GM18511 (cell line): ENCODE measurements around the gene SIGLEC9.
"Not testable (repeated sequence)": the region's sequence is repeated elsewhere in the genome, so short reads cannot be mapped to it uniquely, and the experiment has no call there.

Source experiments
- ATAC-seq: cut with Tn5 transposase; IDR thresholded peaks from one replicate; pipeline ENCODE4 v1.9.1; 2021; ENCODE audit warnings: mild to moderate bottlenecking, moderate library complexity; ENCODE audit not compliant: unreplicated experiment

Gene SIGLEC9

GRCh38 chr19:51142809-51143475 lies 18.2 kb downstream of the SIGLEC9 start:
- not testable (repeated sequence) for ATAC-seq

- no peak for ATAC-seq
These were observed 18.8 kb downstream of the SIGLEC9 start for GRCh38 chr19:51143486-51143885.

- ATAC-seq: no peak
These were observed 19.9 kb downstream of the SIGLEC9 start for GRCh38 chr19:51144482-51145045.

GRCh38 chr19:51145916-51146493 lies 21.3 kb downstream of the SIGLEC9 start:
- ATAC-seq: no peak

- no peak for ATAC-seq
These were observed 22.0 kb downstream of the SIGLEC9 start for GRCh38 chr19:51146751-51147150.

GRCh38 chr19:51147663-51148062 lies 23.0 kb downstream of the SIGLEC9 start:
- ATAC-seq: no peak

GRCh38 chr19:51148580-51148979 lies 23.9 kb downstream of the SIGLEC9 start:
- no peak for ATAC-seq

- no peak for ATAC-seq
These were observed 25.9 kb downstream of the SIGLEC9 start for GRCh38 chr19:51150627-51151026.

GRCh38 chr19:51156710-51157109 lies 32.0 kb downstream of the SIGLEC9 start:
- ATAC-seq: no peak

- no peak for ATAC-seq
These were observed 32.6 kb downstream of the SIGLEC9 start for GRCh38 chr19:51157265-51157664.

- ATAC-seq: no peak
These were observed 33.9 kb downstream of the SIGLEC9 start for GRCh38 chr19:51158474-51159129.

GRCh38 chr19:51159656-51160055 lies 35.0 kb downstream of the SIGLEC9 start:
- ATAC-seq: no peak

GRCh38 chr19:51161266-51161665 lies 36.6 kb downstream of the SIGLEC9 start:
- no peak for ATAC-seq

GRCh38 chr19:51161867-51162496 lies 37.3 kb downstream of the SIGLEC9 start:
- ATAC-seq: no peak

GRCh38 chr19:51163257-51163656 lies 38.6 kb downstream of the SIGLEC9 start:
- ATAC-seq: no peak

- no peak for ATAC-seq
These were observed 39.5 kb downstream of the SIGLEC9 start for GRCh38 chr19:51164215-51164614.

GRCh38 chr19:51166846-51167490 lies 42.3 kb downstream of the SIGLEC9 start:
- peak; percentile 67 for ATAC-seq

GRCh38 chr19:51168564-51169282 lies 44.0 kb downstream of the SIGLEC9 start:
- no peak for ATAC-seq

- not testable (repeated sequence) for ATAC-seq
These were observed 44.7 kb downstream of the SIGLEC9 start for GRCh38 chr19:51169283-51169918.

- no peak for ATAC-seq
These were observed 47.5 kb downstream of the SIGLEC9 start for GRCh38 chr19:51172223-51172622.
